ENCODE results near the gene ALAD.
"Not testable (repeated sequence)": the region's sequence is repeated elsewhere in the genome, so short reads cannot be mapped to it uniquely, and the experiment has no call there.

The ALAD gene

DNA sequence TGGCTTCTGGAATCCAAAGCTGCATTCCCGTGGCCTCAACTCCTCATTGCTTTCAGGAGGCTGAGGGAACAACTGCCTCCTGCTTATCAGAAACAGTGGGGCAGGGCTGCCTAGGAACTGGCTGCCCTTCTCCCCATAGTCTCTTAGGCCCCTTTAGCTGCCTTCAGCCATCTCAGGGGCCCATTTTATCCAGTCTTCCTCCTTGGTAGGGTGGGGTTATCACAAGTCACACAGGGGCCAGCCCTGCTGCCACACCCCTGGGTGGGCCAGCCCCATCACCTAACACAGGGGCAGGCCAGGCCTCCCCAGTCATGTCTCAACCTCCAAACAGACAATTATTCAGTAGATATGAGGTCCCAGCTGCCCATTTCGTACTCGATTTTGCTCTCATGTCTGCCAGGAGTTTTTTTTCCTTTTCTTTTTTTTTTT, 3.9 kb downstream of the ALAD start:
- DNase-seq: no peak

DNA sequence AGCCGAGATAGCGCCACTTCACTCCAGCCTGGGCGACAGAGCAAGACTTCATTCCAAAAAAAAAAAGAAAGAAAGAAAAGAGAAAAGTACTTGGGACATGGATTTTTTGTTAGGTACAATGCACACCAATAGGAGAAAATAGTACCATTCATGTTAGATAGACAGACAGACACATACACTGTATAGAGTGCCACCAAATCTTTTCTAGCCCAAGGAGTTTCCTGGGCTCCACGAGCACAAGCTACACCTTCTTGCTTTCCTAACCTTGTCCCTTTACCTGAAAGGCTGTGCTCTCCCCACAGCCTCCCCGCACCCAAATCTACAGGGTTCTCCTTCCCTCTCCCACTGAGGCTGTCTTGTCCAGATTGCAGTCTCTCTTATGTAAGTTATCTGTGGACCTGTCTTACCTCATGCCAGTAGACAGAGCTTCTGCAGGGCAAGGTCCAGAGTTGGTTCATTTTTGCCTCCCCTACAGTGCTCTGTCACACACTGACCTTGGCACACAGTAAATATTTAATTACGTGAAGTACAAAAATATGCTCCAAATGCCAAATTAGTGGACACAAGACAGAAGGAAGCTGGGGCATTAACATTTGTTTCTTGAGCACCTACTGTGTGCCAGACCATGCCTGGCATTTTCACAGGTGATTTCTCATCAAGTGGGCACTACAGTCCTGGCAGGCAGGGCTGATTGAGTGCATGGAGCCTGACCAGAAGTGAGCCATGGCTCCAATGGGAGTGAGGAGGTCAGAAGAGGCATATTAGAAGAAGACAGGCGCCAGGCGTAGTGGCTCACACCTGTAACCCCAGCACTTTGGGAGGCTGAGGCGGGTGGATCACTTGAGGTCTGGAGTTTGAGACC, 5.9 kb downstream of the ALAD start:
- DNase-seq: no peak

DNA sequence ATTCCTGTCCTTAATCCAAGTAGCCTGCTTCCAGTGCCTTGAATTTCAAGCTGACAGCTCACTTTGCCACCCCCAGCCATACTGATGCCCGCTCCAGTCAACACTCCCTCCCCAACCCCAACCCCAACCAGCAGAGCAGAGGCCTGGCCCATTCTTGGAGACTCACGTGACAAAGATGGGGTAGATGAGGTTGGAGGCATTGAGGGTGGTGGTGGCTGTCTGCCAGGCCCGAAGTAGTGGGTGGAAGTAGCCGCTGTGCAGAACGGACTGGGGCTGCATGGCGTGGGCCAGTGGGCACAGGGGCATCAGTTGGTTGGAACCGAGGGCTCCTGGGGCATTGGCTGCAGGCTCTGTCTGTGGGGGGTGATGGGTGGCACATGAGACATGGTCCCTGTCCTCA, 7.8 kb downstream of the ALAD start:
- no peak for DNase-seq

DNA sequence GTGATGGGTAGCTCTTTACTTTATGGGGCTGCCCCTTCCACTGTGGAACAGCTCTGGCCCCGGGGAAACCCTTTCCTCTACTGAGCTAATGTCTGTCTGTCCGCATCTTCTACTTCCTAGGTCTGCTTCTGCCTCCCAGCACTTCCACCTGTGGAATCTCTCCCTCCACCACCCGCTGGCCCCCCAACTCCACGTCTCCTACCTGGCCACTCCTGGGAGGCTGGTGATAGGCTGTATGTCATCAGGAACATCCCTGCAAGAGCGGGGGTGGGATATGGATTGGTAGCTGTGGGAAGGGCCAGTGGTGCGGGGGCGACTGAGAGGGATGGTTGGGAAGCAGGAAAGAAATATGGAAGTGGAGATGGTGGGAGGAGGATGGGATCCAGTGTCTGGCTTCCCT, 9.2 kb downstream of the ALAD start:
- no peak for DNase-seq

DNA sequence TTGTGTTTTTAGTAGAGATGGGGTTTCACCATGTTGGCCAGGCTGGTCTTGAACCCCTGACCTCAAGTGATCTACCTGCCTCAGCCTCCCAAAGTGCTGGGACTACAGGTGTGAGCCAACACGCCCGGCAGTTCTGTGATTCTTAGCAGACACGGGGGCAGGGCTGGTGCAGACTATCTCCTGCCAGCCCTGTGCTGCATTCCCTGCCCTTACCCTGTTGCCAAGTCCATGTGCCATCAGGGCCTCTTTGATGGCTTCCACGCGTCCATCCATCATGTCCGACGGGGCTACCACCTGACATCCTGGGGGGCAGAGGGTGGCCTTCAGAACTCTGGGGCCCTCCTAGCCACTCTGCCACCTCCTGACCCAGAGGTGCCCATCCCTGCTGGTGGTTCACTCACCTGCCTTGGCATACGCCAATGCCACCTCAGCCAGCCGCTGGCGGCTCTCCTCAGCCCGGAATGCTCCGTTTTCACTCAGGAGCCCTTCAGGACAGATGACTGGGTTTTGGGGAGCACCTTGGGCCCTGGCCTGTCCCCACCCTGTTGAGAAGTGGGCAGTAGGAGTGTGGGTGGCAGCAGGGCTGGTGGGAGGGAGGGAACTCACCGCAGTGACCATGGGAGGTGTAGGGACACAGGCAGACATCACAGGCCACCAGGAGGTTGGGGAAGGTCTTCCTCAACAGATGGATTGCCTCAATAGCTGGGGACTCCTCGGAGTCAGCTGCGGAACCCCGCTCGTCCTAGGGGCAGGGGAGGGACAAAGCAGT, 10.7 kb downstream of the ALAD start:
- DNase-seq: no peak

DNA sequence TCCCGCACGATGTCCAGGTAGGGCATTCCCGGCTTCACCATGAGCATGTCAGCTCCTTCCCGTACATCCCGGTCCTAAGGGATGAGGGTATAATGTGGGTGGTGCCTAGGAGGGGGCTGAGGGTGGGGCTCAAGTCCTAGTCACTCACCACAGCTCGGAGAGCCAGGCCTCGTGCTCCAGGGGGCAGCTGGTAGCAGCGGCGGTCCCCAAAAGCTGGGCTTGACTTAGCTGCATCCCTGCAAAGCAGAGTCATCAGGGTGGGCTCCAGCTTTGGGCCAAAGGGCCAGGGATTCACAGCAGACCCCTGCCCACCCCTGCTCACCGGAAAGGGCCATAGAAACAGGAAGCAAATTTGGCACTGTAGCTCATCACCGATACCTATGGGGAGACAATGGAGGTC, 11.6 kb downstream of the ALAD start:
- no peak for DNase-seq

DNA sequence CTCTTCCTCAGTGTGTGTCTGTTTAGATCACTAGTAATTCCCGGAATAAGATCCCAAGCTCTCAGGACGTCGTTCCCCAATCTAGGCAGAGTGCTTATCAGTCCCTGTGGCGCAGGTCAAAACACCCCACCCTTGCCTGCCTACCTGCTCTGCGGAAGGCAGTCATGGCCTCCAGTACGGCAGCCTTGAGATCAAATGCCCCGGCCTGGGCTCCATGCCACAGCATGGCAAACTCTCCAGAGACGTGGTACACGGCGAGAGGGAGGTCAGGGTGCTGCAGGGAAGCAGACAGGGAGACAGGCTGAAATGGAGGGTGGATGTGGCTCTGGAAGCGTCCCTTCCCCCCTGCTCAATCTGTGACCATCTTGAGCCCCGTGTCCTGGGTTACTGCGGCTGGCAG, 12.3 kb downstream of the ALAD start:
- no peak for DNase-seq

DNA sequence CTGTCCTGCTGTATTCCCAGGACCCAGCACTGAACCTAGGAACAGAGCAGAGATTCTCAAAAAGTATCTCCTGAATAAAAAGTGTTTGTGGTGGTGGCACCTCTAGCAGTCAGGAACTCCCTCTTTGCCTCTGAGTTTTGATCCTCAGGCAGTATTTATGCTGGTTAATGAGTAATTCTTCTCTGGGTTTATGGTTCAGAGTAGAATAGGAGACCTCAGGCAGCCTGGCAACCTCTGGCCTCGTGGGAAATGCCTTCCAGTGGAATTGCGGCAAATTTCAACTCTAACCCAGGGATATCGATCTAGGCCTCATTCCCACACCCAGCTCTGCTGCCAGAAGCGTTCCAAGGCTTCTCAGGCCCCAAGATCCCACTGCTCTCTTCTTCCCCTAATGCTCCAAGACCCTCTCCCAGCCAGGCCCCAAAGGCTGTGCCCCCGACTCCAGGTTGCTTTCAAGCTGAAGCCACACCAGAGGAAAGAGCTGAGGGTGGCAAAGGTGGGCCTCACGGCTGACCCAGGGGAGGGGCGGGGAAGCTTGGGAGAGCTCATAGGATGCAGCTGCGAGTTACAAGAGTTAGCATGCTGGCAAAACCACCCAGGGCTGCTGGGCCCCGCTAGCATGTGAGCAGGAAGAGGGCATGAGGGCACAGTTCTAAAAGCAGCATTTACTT, 13.4 kb downstream of the ALAD start:
- no peak for DNase-seq

DNA sequence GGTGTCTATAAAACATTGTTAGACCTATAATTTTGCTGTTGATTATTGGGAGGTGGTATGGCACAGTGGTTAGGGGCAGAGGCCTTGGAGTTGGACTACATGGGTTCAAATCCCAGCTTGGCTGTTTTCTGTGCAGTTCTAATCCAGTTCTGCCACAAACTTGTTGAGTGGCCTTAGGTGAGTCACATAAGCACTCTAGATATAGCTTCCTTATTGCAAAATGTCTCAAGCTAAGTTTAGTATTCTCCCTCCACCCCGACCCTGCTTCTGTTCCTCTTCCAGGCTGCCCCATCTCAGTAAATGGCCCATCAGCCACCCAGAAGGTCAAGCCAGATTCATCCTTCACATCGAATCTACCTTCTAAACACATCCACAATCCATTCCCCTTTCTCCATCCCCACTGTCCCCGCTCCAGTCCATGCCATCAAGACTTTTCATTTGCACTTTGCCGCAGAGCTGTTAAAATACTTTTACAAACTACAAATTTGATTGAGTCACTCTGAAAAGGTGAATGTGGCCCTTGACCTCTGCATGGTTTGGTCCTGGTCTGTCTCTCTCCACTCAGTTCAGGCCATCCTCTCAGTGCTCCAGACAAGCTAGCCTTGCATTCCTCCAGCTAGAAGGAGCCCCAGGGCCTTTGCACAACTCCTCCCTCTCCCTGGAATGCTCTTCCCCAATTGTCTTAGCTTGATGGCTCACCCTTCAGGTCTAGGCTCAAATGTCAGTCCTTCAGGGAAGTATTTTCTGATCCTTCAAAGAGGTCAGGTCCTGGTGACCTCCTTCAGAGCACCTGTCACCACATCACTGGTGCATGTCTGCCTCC, 14.3 kb downstream of the ALAD start:
- DNase-seq: no peak

DNA sequence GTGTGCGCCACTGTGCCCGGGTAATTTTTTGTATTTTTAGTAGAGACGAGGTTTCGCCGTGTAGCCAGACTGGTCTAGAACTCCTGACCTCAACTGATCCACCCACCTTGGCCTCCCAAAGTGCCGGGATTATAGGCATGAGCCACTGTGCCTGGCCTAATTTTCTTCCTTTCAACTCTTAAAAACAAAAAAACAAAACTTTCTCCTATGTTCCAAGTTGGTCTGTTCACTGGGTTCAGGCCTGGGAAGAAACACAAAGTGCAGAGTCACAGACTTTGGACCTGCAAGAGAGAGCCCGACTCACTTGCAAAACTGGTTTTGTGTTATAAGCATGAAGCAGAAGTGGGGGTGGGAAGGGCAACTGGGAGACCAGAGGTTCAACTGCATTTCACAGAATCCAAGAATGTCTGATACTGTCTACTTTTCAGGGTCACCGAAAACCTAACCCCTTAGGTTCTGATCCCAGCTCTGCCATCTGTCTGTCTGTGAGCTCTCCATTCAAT, 19.1 kb downstream of the ALAD start:
- no peak for DNase-seq

DNA sequence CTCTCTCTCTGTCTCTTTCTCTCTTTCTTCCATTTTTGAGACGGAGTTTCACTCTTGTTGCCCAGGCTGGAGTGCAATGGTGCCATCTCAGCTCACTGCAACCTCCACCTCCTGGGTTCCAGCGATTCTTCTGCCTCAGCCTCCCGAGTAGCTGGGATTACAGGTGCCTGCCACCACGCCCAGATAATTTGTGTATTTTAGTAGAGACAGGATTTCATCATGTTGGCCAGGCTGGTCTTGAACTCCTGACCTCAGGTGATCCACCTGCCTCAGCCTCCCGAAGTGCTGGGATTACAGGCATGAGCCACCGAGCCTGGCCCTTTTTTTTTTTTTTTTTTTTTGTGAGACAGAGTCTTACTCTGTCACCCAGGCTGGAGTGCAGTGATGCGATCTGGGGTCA, 19.6 kb downstream of the ALAD start:
- not testable (repeated sequence) for DNase-seq

DNA sequence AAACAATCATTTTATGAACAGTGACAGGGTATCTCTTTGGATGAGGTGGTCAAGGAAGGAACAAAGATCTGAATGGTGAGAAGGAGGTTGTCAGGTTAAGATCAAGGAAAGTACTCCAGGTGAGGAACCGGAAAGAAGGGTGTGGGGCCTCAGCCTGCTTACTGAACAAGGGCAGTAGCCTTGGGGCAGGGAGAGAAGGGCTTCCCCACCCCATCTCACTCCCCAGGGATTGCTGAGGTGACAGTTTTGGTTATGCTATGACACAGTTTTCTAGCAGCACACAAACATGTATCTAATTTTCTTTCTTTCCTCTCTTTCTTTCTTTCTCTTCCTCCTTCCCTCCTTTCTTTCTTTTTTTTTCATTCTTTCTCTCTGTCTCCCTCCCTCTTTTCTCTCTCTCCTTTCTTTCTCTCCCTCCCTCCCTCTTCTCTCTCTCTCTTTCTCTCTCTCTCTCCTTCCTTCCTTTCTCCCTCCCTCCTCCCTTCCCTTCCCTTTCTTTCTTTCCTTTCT, 20.2 kb downstream of the ALAD start:
- DNase-seq: no peak

DNA sequence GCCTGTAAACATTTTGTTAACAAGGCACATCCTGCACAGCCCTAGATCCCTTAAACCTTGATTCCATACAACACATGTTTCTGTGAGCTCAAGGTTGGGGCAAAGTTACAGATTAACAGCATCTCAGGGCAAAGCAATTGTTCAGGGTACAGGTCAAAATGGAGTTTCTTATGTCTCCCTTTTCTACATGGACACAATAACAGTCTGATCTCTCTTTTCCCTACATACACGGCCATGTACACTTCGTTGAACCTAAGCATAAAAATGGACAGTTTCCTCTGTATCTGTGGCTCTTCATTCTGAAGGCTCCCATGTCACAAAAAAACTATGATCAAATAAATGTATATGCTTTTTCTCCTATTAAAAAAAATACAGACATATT, 21.3 kb downstream of the ALAD start:
- not testable (repeated sequence) for DNase-seq

DNA sequence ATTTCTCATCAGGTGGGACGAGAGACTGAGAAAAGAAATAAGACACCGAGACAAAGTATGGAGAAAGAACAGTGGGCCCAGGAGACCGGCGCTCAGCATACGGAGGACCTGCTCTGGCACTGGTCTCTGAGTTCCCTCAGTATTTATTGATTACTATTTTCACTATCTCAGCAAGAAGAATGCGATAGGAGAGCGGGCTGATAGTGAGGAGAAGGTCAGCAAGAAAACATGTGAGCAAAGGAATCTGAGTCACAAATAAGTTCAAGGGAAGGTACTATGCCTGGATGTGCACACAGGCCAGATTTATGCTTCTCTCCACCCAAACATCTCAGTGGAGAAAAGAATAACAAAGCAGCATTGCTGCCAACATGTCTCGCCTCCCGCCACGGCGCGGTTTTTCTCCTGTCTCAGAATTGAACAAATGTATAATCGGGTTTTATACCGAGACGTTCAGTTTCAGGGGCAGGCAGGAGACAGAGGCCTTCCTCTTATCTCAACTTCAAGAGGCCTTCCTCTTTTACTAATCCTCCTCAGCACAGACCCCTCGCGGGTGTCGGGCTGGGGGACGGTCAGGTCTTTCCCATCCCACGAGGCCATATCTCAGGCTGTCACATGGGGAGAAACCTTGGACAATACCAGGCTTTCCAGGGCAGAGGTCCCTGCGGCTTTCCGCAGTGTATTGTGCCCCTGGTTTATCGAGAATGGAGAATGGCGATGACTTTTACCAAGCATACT, 21.8 kb downstream of the ALAD start:
- not testable (repeated sequence) for DNase-seq

DNA sequence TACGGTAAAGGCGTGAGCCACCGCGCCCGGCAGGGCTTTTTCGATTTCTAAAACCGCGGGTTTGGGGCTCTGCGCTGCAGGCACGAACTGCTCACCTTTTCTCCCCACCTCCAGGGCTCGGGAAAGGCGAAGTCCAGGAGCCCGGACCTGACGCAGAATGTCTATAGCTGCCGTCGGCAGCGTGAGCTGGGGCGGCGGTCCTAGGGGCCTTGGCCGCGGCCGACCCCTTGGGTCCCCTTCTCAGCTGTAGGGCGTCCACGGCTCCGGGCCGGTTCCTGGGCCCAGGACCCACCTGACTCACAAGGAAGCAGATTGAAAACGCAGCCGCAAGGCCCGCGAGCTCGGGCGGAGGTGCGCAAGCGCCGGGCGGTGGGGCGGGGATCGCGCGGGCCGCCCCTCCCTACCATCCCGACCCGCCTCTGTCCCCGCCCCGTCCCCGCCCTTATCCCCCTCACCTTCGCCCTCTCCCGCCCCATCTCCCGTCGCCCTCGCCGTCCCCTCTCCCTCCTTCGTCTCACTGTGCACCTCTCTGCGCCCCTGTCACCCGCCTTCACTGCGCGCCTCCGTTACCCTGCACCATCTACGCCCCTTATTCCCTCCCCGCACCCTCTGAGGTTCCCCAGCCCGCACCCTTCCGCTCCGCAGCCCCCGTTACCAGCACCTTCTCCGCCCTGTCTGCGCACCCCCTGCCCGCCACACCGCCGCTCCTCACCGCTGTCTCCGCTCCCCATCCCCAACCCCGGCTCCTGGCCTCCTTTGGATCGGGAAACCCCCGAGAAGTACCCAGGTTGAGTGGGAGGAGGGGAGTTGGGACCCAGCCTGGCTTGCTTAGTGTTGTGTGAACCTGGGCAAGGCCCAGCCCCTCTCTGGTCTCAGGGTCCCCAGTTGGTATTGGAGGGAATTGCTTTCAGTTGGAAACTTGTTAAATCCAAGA, 24.2 kb downstream of the ALAD start, which contains the start of gene HDHD3:
Gene HDHD3 (minus strand): TSS at position 353 of the 934 bp plus-strand sequence. CDS start 2,632 bp downstream, outside the sequence.
- DNase-seq: peak; percentile 74

DNA sequence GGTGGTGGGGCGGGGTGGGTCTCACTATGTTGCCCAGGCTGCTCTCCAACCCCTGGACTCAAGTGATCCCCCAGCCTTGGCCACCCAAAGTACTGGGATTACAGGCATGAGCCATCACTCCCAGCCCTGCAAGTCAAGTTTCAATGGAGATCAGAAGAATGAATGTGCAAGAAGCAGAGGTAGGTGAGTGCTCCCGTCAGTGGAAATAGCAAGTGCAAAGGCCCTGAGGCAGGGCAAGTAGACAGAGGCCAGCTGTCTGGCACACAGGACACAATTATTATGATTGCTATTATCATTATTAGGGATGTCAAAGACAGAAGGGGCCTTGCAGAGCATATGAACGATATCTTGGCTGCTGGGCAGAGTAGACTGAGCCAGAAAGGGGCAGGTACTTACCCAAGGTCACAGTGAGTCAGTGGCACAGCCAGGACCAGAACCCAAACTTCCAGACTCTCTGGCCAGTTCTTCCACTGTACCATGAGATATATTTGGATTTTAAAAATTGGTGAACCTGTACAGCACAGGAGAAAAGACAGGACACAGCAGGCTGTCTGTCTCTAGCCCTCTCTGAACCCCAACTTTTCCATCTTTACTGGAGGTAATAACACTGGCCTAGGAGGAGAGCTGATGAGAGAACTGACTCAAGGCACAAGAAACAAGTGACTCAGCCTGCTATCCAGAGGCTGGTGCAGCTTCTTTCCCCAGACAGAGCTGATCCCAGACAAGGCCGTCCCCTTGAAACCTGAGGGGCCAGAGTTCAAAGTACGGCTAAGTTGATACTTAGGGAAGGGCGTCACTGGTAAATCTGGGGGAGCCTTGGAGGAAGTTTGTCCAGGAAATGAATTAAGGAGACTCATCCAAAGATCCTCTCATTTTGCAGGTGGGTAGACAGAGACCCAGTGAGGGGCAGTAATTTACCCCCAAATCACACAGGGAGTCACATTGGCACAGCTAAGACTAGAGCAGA, 25.7 kb downstream of the ALAD start:
- DNase-seq: no peak

DNA sequence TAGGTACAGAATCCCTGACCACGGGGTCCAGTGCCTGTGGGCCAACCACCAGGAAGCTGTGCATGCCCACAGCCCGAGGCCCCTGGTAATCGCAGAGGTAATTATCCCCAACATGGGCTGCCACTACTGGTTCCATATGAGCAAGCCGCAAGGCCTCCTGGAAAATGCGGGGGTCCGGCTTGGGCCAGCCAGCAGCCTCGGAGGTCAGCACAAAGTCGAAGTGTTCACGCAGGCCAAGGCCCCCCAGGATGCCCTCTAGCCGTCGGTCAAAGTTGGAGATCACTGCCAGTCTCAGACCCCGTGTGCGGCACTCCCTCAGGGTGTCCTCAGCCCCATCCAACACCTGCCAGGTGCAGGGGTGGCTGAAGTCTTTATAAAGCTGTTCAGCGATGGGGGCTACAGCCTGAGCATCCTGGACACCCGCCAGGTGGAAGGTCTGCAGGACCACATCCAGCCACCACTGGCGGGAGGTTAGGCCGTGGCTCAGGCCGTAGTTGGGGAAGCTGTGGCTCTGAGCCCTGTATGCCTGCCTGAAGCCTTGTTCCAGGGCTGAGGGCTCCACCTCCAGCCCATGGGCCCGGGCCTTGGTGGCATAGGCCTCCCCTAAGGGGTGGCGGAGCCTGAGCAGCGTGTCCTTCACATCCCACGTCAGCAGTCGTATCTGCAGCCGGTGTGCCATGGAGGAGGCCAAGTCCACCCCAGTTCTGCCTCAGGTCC, 27.2 kb downstream of the ALAD start:
- no peak for DNase-seq

DNA sequence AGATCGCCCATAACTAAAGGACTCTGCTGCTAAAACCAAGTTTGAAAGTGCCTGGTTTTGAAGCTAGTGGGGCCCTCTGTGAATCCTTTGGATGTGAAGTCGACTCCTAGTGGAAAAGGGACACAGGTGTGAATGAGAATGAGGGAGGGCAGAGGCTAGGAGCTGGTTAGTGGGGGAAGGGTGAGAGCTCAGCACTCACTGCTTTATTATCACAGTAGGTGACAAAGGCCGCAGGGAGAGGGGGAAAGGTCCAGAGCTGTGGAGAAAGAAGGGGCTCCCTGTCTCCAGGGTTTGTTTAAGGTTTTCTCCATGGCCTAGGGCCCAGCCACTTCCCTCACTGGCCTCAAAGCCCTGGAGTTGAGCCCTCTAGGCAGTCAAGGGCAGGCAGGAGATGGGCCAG, 27.8 kb downstream of the ALAD start:
- no peak for DNase-seq
